ENCODE data around the gene MINAR1. TPM values are rescaled to one million over a fixed set of nuclear protein-coding genes. Genes with fewer than 3 reads are reported as not detected.

Gene MINAR1
- total RNA-seq, 2 donors from 2014 or later, result 0.28 to 0.43 TPM

DNA sequence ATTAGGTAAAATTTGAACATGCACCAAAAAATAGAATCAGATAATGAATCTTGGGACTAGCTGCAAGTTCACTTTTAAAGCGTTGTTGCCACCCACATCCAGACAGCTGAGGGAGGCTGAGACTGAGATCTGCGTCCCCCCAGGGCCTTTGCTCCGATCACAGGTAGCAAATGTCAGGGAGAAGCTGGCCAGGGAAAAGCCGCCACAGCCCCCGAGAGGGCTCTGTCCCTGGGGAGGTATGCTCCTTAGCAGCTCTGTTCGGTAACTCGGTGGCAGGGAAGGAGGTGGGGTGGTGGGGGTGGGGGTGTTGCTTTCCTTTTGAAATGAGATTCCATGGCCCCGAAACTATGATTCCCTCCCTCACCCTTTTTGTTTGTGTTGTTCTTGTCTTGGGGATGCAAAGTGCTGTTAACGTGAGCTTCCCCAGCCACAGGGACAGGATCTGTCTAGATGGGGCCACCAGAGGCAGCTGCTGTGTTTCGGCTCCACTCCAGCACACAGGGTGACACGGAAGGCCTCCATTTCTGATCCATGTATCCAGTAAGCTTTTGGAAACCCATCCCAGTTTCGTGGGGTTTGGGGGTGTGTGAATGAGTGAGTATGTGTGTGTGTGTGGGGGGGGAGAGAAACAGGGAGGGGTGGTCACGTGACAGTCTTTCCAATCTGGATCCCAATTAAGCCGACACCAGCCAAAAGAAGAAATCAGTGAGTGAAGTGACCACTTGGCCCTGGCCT is 1.1 kb upstream of the MINAR1 start:
- DNase-seq, result no peak
- intact Hi-C loops (cut with DNase I, micrococcal nuclease), result no loop called here
- ATAC-seq, result no peak

DNA sequence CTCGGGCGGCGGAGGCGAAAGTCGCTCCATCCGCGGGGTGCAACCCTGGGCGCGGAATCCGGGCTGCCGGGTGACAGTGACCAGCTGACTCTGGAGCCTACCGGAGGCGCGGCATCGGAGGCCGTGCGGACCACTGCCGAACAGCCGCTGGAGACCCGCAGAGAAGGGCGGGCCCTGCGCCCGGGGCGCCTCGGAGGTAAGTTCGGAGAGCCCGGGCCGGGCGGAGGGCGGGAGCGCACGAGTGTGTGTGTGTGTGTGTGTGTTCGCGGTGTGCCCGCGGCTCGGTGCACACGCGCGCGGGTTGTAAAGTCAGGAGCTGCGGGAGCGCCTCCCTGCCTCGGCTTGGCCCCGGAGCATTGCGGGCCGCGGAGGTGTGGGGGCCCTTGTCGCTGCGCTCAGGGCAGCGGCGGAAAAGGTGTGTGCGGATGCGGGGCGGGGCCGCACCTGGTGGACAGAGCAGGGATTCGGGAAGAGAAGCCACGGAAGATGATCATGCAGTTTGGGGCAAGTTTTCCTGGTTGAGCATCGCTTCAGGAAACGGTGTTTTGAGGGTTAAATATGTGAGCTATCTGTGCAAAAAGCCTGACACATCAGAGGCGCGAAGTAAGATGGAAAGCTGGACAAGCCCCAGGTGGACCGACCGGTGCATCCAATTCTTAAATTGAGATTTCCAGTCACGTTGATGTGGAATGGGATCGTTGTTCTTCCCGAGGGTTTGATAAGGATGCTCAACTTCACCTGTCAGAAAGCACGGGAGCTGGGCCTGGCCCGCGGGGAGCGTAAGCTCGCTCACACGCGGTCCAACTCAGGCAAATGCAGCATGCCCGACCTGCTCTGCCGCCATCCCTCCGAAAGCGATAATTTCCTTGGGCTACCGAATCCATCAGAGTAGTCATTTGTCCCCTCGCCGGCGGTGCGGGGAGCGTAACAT is 474 bp downstream of the MINAR1 start:
- intact Hi-C loops (cut with DNase I, micrococcal nuclease), result no loop called here
- ATAC-seq (peak; percentile 40), DNase-seq (no peak)

GRCh38 chr15:79433276-79433990 is 1.3 kb downstream of the MINAR1 start:
- intact Hi-C loops (cut with DNase I, micrococcal nuclease), result no loop called here
- DNase-seq, result no peak
- no peak for ATAC-seq

GRCh38 chr15:79434361-79434760 is 2.2 kb downstream of the MINAR1 start:
- no peak for DNase-seq
- no peak for ATAC-seq

DNA sequence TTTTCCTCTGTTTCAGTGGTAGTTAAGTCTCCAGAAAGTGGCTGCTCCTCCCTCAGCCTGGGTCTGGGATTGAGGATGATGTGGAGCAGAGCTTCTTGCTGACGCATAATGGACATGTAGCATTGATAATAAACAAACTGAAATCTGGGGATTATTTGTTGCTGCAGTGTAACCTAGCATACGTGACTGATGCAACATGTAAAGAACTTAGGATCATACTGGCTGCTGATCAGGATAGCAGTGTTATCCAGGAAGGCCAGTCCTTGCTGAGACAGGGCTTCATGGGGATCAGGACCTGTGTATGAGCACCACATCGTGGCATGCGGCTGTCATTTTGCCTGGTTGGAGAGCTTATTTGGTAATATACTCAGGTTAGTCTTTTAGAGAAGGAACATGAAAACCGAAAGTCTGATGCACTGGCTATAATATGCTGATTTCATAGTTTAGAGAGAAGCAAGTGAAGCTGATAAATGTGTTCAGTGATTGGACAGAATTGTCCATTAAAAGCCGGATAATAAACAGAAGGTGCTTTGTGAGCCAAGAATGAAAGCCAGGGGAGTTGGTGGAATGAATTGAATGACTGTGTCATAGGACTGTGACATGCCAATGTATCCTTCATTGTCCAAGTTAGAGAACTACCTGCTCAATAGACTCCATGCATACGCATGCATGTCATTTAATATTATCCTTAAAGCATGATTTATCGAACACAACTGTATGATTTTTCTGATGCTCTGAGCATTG is 4.1 kb downstream of the MINAR1 start:
- ATAC-seq, result no peak
- intact Hi-C loops (cut with DNase I, micrococcal nuclease), result no loop called here
- DNase-seq, result no peak

More at GRCh38 chr15:79434361-79434760, 2.2 kb downstream of the MINAR1 start:
- intact Hi-C loops (cut with DNase I, micrococcal nuclease), result no loop called here

- ATAC-seq (no peak), DNase-seq (no peak)
- intact Hi-C loops (cut with DNase I, micrococcal nuclease), result no loop called here
Measured at GRCh38 chr15:79437275-79438000, 5.3 kb downstream of the MINAR1 start.

DNA sequence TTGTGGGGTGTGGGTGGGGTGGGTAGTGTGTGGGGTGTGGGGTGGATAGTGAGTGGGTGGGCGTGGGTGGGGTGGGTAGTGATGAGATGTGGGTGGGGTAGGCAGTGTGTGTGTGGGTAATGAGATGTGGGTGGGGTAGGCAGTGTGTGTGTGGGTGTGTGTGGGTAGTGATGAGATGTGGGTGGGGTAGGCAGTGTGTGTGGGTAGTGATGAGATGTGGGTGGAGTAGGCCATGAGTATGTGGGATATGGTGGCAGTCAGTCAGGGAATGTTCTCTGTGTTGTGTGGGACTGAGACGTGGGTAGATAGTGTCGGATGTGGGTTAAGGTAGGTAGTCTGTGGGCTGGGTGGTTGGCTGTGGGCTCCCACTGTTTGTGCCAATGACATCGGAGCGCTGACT is 7.1 kb downstream of the MINAR1 start:
- intact Hi-C loops (cut with DNase I, micrococcal nuclease), result no loop called here
- ATAC-seq, result no peak
- no peak for DNase-seq

DNA sequence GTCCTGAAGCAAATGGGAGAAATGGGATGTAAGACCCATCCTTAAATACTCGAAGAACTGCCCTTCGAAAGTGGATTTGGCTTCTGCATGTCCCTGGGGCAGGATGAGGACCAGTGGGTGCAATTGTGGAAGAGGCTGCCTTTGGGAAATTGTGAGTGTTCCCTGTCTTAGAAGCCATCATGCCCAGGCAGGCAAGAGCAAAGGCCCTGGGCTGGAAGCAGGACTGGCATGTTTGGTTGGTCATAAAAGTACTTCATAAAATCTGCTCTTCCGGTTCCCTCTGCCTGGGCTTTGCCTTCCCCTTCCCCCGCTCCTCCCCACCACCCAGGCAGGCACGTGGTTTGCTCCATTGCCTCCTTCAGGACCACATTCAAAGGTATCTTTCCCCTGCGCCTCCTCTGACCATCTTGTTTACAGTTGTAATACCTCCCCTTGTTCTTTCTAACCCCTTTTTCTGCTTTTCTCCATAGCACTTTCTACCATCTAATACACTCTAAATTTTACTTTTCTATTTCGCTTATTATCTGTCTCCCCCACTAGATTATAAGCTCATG is 8.3 kb downstream of the MINAR1 start:
- DNase-seq, result no peak
- ATAC-seq, result no peak
- intact Hi-C loops (cut with DNase I, micrococcal nuclease), result no loop called here

DNA sequence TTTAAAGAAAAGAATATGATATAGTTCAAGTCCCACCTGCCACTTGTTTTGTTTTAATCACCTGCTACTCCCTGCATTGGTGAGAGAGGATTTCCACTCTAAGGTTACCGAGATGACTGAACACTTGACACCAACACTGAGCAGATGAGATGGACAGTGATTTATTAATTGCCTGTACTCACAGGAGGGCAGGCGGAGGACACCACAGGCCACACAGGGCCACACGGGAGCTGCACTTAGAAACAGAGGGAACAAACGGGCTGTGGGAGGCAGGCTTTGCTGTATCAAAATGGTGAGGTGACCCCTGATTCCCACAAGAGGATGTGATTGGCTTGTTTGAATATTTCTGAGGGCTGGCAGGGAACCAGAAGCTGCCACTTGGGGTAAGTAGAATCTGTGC is 10.8 kb downstream of the MINAR1 start:
- no peak for DNase-seq
- no peak for ATAC-seq
- intact Hi-C loops (cut with DNase I, micrococcal nuclease), result no loop called here

DNA sequence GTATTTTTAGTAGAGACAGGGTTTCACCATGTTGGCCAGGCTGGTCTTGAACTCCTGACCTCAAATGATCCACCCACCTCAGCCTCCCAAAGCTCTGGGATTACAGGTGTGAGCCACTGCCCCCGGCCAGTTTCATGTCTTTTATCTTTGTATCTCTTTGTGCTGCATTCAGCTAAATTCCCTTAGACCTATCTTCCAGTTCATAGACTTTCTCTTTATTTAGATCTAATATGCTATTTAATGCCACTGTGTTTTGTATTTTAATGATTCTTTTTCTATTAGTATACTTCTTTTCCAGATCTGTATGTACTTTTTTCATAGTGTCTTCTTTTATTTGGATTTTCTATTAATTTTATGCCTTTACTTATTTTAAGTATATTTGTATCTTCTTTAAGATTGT is 14.9 kb downstream of the MINAR1 start:
- no peak for DNase-seq
- no peak for ATAC-seq
- intact Hi-C loops (cut with DNase I, micrococcal nuclease), result no loop called here

- intact Hi-C loops (cut with DNase I, micrococcal nuclease), result no loop called here
- DNase-seq (no peak), ATAC-seq (no peak)
Measured at GRCh38 chr15:79450648-79451047, 18.5 kb downstream of the MINAR1 start.

DNA sequence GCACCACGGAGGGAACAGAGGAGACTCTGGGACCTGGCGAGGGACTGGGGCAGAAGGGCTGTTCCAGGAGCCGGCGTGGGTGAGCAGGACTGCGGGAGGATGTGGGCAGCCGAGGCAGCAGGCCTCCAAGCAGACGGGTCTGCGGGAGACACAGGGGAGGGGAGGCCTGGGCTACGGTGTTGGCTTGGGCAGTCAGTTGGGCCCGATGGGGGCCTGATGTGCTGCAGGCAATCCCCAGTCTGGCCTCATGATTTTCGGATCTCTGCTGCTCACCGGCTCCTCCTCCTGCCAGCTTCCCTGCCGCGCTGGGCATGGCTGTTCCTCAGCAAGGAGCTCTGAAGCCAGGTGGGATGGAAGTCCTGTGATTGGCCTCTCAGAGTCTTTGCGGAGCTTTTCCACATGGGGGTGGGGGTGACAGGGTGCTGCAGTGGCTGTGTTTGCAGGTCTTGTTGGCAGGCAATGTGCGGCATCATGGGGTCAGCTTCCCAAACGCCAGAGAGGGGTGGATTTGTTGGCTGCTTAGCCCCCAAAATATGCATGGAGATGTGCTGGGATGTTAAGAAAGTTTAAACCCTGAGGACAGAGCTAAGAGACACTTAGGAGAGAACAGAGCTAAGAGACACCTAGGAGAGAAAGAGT is 19.3 kb downstream of the MINAR1 start:
- DNase-seq (no peak), ATAC-seq (no peak)
- intact Hi-C loops (cut with DNase I, micrococcal nuclease), result no loop called here

DNA sequence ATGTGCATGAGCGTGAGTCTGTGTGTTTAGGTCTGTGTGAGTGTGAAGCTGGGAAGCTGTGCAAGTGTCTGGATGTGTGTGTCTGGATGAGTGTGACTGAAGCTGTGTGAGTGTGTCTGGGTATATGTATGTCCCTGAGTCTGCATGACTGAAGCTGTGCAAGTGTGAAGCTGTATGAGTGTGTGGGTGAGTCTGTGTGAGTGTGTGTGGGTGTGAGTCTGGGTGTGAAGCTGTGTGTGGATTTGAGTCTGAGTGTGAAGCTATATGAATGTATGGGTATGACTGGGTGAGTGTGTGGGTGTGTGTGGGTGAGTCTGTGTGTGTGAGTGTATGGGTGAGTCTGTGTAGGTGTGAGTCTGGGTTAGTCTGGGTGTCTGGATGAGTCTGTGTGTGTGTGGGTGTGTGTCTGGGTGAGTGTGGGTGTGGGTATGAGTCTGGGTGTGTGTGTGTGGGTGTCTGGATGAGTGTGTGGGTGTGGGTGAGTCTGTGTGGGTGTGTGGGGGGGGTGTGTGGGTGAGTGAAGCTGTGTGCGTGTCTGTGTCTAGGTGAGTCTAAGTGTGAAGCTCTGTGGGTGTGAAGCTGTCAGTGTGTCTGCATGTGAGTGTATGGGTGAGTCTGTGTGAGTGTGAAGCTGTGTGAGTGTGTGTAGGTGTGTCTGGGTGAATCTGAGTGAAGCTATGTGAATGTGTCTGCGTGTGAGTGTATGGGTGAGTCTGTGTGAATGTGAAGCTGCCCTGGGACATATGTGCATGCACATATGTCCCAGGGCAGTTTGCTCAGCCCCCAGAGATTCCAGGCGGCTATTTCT is 20.3 kb downstream of the MINAR1 start:
- DNase-seq (no peak), ATAC-seq (no peak)
- intact Hi-C loops (cut with DNase I, micrococcal nuclease), result no loop called here

DNA sequence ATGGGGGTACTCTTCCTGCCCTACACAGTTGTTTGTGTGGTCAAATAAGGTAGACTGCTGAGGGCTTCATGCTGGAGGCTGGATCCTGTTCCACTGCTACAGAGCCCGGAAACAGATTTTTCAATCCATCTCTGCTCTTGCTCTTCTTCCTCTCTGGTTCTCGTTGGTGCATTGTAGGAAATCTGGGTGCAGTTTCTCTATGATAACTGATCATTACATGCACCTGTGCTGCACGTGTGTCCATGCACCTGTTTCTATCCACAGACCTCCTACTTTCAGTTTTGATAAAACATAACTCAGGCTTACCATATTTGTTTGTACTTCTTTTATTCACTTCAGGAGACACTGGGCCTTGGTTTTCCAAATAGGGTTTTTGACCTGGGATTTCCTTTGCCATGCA is 21.3 kb downstream of the MINAR1 start:
- intact Hi-C loops (cut with DNase I, micrococcal nuclease), result no loop called here
- ATAC-seq (no peak), DNase-seq (no peak)

- ATAC-seq (no peak), DNase-seq (no peak)
- intact Hi-C loops (cut with DNase I, micrococcal nuclease), result no loop called here
Measured at GRCh38 chr15:79454063-79454462, 21.9 kb downstream of the MINAR1 start.

DNA sequence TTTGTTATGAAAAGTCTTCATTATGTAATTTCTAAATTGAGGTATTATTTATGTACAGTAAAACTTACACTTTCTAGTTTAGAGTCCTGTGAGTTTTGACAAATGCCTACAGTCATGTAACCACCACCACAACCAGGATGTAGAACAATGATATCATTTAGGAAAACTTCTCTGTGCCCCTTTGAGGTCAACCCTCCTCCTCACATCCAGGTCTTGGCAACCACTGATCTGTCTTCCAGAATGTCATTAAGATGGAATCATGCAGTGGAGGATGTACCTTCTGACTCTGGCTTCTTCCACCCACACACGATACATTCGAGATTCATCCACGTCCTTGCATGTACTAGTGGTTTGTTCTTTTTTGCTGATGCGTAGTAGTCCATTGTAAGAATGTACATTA is 23.2 kb downstream of the MINAR1 start:
- intact Hi-C loops (cut with DNase I, micrococcal nuclease), result no loop called here
- ATAC-seq (no peak), DNase-seq (no peak)

DNA sequence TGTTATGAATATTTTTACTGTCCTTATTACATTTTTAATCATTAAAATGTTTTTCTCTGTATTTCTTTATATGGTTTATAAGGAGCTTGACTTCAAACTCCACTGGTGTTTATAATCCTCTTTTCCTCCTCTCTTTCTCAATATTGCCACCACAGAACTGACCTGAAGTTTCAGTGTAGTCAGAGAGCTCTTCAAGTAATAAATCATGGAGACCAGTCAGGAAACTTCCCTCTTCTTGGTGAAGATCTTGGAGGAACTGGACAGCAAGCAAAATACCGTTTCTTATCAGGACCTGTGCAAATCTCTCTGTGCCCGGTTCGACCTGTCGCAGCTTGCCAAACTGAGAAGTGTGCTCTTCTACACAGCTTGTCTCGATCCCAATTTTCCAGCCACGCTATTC is 23.8 kb downstream of the MINAR1 start:
- ATAC-seq (no peak), DNase-seq (no peak)
- intact Hi-C loops (cut with DNase I, micrococcal nuclease), result no loop called here
